ENCODE measurements around the gene PDE11A.

PDE11A gene

DNA sequence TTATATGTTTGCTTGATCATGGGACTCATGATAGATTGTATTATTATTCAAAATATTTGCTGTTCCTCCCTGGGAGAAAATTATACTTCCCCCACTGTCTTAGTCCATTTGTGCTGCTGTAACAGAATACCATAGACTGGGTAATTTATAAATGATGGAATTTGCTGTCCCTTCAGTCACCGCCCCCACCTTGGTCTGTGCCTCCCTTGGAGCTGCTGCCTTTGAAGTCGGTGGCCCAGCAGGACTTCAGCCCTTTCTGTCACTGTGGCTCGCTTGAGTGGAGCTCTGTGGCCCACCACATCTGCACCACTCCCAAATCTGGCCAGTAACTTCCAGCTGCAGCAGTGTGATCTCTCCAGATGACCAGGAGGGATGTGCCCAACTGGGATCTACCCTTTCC, 479.2 kb downstream of the PDE11A start:
- no peak overlapping the region for H3K4me3 ChIP-seq (ENCODE audit: low read length)

DNA sequence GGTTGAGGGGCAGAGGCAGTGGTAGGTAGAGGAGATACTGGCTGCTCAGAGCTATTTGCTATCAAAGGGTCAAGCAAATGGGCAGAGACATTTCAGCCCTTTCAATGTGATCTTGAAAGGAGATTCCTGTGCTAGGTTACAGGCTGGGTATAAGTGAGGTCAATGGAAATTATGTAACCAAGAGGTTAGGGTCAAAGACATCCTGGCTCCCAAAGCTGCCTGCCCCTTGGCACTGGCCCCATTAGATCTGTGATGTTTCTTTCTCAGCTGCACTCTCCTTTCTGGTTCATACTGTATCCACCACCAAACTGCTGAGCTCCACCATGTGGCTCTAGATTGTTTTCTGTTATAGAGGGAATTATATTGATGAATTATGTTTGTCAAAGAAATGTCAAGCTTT, 479.6 kb downstream of the PDE11A start:
- no peak overlapping the region for H3K4me3 ChIP-seq (ENCODE audit: low read length)
- TF ChIP-seq, protein P1, sequence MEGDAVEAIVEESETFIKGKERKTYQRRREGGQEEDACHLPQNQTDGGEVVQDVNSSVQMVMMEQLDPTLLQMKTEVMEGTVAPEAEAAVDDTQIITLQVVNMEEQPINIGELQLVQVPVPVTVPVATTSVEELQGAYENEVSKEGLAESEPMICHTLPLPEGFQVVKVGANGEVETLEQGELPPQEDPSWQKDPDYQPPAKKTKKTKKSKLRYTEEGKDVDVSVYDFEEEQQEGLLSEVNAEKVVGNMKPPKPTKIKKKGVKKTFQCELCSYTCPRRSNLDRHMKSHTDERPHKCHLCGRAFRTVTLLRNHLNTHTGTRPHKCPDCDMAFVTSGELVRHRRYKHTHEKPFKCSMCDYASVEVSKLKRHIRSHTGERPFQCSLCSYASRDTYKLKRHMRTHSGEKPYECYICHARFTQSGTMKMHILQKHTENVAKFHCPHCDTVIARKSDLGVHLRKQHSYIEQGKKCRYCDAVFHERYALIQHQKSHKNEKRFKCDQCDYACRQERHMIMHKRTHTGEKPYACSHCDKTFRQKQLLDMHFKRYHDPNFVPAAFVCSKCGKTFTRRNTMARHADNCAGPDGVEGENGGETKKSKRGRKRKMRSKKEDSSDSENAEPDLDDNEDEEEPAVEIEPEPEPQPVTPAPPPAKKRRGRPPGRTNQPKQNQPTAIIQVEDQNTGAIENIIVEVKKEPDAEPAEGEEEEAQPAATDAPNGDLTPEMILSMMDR (conservative IDR thresholded peaks at IDR 0.05; ENCODE audit: low read length) = no peak
- DNase-seq (ENCODE audit: low read depth) = no peak

More for the DNA sequence above, 479.2 kb downstream of the PDE11A start:
- TF ChIP-seq, protein P1 (conservative IDR thresholded peaks at IDR 0.05; ENCODE audit: low read length) = no peak
- DNase-seq (ENCODE audit: low read depth) = no peak

DNA sequence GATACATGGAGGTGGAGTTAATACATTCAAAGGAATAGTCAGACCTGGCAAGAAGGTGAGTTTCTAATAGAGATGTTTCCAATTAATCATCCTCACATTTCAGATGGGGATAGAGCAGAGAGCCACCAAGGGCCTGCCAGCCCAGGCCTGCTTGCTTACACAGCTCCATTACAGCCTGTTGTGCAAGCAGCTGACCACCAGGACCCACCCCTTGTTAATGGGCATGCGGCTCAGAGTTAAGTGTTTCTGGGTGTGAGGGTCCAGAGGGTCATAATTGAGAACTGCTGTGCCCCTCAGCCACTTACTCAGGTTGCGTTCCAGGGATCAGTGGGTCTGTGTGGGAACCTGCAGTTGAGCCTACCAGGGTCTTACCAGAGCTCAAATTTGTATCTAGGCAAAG, 480.2 kb downstream of the PDE11A start:
- DNase-seq (ENCODE audit: low read depth) = no peak
- TF ChIP-seq, protein P1 (conservative IDR thresholded peaks at IDR 0.05; ENCODE audit: low read length) = no peak

DNA sequence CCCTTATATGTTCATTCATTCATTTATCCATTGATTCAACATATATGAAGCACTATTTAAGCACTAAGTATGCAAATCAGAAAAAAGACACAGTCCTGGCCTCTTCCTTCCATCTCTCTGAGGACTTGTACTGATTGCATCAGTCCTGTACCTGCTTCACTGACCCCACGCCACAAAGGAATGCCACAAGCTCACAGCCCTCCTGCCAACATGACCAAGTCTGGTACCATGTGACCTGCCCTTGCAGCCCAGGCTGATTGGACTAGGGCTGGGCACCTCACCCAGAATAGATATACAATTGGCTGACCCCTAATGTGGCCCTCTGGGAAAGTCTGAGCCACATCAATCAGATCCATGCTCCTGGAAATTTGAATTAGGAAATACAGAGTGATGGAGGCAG, 483.4 kb downstream of the PDE11A start:
- TF ChIP-seq, protein P1 (conservative IDR thresholded peaks at IDR 0.05; ENCODE audit: low read length) = no peak
- DNase-seq (ENCODE audit: low read depth) = no peak
- no peak overlapping the region for H3K4me3 ChIP-seq (ENCODE audit: low read length)

More for the DNA sequence above, 480.2 kb downstream of the PDE11A start:
- H3K4me3 ChIP-seq (ENCODE audit: low read length) = no peak overlapping the region

DNA sequence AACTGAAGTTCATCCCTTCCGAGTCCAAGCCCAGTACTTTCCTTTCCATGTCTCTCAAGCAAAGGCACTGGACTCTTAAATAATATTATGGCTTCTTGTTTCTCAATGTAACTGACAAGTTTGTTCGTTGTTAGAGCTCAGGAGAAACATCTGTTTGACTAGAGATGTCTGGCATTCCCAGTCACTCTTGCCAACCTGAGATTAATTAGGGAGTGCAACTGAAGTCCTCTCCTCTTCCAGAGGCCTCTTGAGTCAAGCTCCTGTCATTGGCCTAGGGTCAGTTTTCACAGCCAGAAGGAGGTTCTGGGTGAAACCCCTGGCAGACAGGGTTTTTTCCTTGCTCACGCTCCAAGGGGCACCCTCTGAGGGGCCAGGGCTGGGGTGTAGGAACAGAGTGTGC, 483.9 kb downstream of the PDE11A start:
- TF ChIP-seq, protein P1 (conservative IDR thresholded peaks at IDR 0.05; ENCODE audit: low read length) = no peak
- no peak overlapping the region for H3K4me3 ChIP-seq (ENCODE audit: low read length)

DNA sequence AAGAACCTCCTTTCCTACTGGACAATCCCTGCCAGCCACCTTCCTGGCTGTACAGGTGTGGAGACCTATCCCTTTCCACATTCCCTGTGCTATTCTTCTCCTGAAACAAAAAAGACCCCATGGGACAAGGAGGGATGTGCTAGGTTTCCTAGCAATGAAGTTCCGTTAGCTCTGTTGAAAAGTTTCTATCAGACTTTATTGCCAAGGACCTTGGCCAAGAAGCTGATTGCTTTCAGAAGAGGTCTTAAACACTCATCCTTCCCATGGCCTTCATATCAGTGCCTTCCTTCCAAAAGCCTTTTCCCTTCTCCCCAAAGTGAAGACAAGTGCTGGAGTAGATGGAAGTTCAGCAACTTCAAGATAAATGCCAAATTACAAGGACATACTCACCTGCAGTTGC, 485.2 kb downstream of the PDE11A start:
- no peak for DNase-seq (ENCODE audit: low read depth)
- no peak overlapping the region for H3K4me3 ChIP-seq (ENCODE audit: low read length)
- TF ChIP-seq, protein P1 (conservative IDR thresholded peaks at IDR 0.05; ENCODE audit: low read length) = no peak

More for the DNA sequence above, 483.9 kb downstream of the PDE11A start:
- DNase-seq (ENCODE audit: low read depth) = peak; percentile 34

DNA sequence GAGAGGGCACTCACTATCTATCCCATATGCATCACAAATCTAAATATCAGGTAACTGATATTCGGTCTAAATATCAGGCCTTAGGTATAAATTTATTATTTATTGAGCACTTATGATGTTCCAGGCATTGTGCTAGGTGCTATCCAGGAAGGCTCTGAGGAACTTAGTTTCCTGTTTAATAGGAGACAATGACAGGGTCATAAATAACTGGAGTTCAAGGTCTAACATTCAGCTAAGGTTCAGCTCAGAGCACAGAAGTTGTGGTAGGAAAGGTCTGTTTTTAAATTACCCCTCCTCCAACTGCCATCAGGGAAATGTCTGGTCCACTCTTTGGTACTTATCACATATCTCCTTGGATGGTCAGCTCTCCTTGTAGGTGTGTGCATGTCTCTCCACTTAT, 486.4 kb downstream of the PDE11A start:
- TF ChIP-seq, protein P1 (conservative IDR thresholded peaks at IDR 0.05; ENCODE audit: low read length) = no peak
- H3K4me3 ChIP-seq (ENCODE audit: low read length) = no peak overlapping the region
- no peak for DNase-seq (ENCODE audit: low read depth)

All from AG10803 (cell line).